Thyroid gland (tissue), 4 donors: ENCODE results near the gene TEX2. TPM values are rescaled to one million over a fixed set of nuclear protein-coding genes. Genes with fewer than 3 reads are reported as not detected.

Experiments used
- DNase-seq, 2 donors: peaks; one replicate each; pipeline ENCODE4 v3.0.0-alpha.2; 2019
- H3K27ac ChIP-seq, 3 donors: fragments of 200-600 bp; sonication (generic); 1 replicate in 2 of 3; 2 replicates in 1 of 3; pipeline ENCODE4 v1.5.1; 2016 to 2019; ENCODE audit warnings: mild to moderate bottlenecking in 1 of 3, moderate library complexity in 1 of 3
- H3K27me3 ChIP-seq: fragments of 200-600 bp; sonication (generic); one replicate; pipeline ENCODE4 v1.5.1; 2019
- H3K36me3 ChIP-seq, 2 donors: fragments of 200-600 bp; sonication (generic); one replicate each; pipeline ENCODE4 v1.5.1; 2016 to 2019
- H3K4me1 ChIP-seq, 2 donors: fragments of 200-600 bp; sonication (generic); one replicate each; pipeline ENCODE4 v1.5.1; 2017 to 2019
- H3K4me3 ChIP-seq, 3 donors: fragments of 200-600 bp; sonication (generic); replicated peaks in 1 of 3; 1 replicate in 2 of 3; 2 replicates in 1 of 3; pipeline ENCODE4 v1.5.1; 2016; ENCODE audit warnings: mild to moderate bottlenecking in 1 of 3
- H3K9me3 ChIP-seq: fragments of 200-600 bp; sonication (generic); one replicate; pipeline ENCODE4 v1.5.1; 2017
- POLR2A ChIP-seq, 2 donors: fragments of 450-650 bp; IDR thresholded peaks; one replicate each; pipeline ENCODE4 v1.6.1; 2017; ENCODE audit warnings: antibody characterized with exemption in 2 of 2, mild to moderate bottlenecking in 2 of 2, moderate library complexity in 1 of 2
- WGBS, 2 donors: methylation state at CpG; one replicate each; pipeline ENCODE4 v1.1.5; 2017; 5-methylcytosine and 5-hydroxymethylcytosine counted together
- intact Hi-C: fragments of 100-400 bp; cut with DNase I; formaldehyde crosslinking; loops from one replicate; pipeline ENCODE4 v1.15.1; 2023
- total RNA-seq, 4 donors: library from RNA; depleted of rRNA; stranded (reverse); fragments of >200 nt; gene quantifications; one replicate each; pipeline ENCODE4 v1.2.3, GENCODE V29; 2016
- TF ChIP-seq, protein P1 (sequence below), 6 experiments: fragments of 200-600 bp in 3 of 6; fragments of 450-650 bp in 3 of 6; sonication (generic) in 3 of 6; IDR thresholded peaks; one replicate each; pipeline ENCODE4 v1.5.1; 2016 to 2019; ENCODE audit warnings: antibody characterized with exemption in 6 of 6, mild to moderate bottlenecking in 2 of 6, inconsistent platforms in 1 of 6, moderate library complexity in 1 of 6

TEX2 gene, protein sequence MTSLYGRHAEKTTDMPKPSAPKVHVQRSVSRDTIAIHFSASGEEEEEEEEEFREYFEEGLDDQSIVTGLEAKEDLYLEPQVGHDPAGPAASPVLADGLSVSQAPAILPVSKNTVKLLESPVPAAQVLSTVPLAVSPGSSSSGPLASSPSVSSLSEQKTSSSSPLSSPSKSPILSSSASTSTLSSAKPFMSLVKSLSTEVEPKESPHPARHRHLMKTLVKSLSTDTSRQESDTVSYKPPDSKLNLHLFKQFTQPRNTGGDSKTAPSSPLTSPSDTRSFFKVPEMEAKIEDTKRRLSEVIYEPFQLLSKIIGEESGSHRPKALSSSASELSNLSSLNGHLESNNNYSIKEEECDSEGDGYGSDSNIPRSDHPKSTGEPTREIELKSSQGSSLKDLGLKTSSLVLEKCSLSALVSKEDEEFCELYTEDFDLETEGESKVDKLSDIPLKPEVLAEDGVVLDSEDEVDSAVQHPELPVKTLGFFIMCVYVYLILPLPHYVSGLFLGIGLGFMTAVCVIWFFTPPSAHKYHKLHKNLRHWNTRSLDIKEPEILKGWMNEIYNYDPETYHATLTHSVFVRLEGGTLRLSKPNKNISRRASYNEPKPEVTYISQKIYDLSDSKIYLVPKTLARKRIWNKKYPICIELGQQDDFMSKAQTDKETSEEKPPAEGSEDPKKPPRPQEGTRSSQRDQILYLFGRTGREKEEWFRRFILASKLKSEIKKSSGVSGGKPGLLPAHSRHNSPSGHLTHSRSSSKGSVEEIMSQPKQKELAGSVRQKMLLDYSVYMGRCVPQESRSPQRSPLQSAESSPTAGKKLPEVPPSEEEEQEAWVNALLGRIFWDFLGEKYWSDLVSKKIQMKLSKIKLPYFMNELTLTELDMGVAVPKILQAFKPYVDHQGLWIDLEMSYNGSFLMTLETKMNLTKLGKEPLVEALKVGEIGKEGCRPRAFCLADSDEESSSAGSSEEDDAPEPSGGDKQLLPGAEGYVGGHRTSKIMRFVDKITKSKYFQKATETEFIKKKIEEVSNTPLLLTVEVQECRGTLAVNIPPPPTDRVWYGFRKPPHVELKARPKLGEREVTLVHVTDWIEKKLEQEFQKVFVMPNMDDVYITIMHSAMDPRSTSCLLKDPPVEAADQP
- total RNA-seq: 100 to 1,000 TPM in 1 of 4 donors, 10 to 100 TPM in 3; 63.9 to 101 (median 71.7) TPM

GRCh38 chr17:64263000-64263766, at the start of gene TEX2:
Gene TEX2, minus strand, starts transcription at chr17:64263260. Its CDS starts 49,043 bp downstream, at chr17:64214217.
- no peaks in the 10 kb centered on the region for H3K36me3 ChIP-seq
- 0% methylated on average over 6 to 18 of the region's 69 CpGs for WGBS, 2 donors
- intact Hi-C loops: loop anchor here (2.0 kb wide), 1 partner anchor 88 kb away; no protein-coding TSS in a partner anchor
- peak within 1 kb of the TSS; percentile 53 to 89 (median 88) for H3K27ac ChIP-seq
- DNase-seq: peak; percentile 95 to 96
- no peaks in the 10 kb centered on the region for H3K9me3 ChIP-seq
- H3K27me3 ChIP-seq: no peaks in the 10 kb centered on the region
- peaks cover 20 to 27% of the 10 kb centered on the region in 2 donors for H3K4me1 ChIP-seq
- TF ChIP-seq, protein P1, sequence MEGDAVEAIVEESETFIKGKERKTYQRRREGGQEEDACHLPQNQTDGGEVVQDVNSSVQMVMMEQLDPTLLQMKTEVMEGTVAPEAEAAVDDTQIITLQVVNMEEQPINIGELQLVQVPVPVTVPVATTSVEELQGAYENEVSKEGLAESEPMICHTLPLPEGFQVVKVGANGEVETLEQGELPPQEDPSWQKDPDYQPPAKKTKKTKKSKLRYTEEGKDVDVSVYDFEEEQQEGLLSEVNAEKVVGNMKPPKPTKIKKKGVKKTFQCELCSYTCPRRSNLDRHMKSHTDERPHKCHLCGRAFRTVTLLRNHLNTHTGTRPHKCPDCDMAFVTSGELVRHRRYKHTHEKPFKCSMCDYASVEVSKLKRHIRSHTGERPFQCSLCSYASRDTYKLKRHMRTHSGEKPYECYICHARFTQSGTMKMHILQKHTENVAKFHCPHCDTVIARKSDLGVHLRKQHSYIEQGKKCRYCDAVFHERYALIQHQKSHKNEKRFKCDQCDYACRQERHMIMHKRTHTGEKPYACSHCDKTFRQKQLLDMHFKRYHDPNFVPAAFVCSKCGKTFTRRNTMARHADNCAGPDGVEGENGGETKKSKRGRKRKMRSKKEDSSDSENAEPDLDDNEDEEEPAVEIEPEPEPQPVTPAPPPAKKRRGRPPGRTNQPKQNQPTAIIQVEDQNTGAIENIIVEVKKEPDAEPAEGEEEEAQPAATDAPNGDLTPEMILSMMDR (IDR thresholded peaks at IDR 0.05): no peak
- TF ChIP-seq POLR2A (IDR thresholded peaks at IDR 0.05): peak; percentile 30 to 83
- H3K4me3 ChIP-seq: peak within 1 kb of the TSS; percentile 75 to 98 (median 96)

GRCh38 chr17:64309710-64310109, 46.6 kb upstream of the TEX2 start:
- intact Hi-C loops: loop anchor here (10.0 kb wide), 2 partner anchors 185 to 425 kb away; partner anchors contain the start of gene POLG2
- no peak overlapping the region for H3K27ac ChIP-seq
- no peaks in the 10 kb centered on the region for H3K9me3 ChIP-seq
- no peaks in the 10 kb centered on the region for H3K36me3 ChIP-seq
- no peaks in the 10 kb centered on the region for H3K27me3 ChIP-seq
- WGBS, 2 donors: 60 to 76% methylated on average over 4 of the region's 4 CpGs
- H3K4me3 ChIP-seq: no peak overlapping the region
- TF ChIP-seq, protein P1 (IDR thresholded peaks at IDR 0.05): no peak
- TF ChIP-seq POLR2A (IDR thresholded peaks at IDR 0.05): no peak
- no peak for DNase-seq
- peaks cover 0 to 24% of the 10 kb centered on the region in 2 donors for H3K4me1 ChIP-seq

GRCh38 chr17:64309021-64309420, 46.0 kb upstream of the TEX2 start:
- H3K4me1 ChIP-seq: peaks cover 0 to 17% of the 10 kb centered on the region in 2 donors
- 89 to 93% methylated on average over 2 of the region's 2 CpGs for WGBS, 2 donors
- no peak overlapping the region for H3K4me3 ChIP-seq
- intact Hi-C loops: loop anchor here (10.0 kb wide), 1 partner anchor 186 kb away; the partner anchor contains the start of gene POLG2
- TF ChIP-seq, protein P1 (IDR thresholded peaks at IDR 0.05): no peak
- no peak for TF ChIP-seq POLR2A (IDR thresholded peaks at IDR 0.05)
- no peak for DNase-seq
- no peaks in the 10 kb centered on the region for H3K27me3 ChIP-seq
- no peak overlapping the region for H3K27ac ChIP-seq
- no peaks in the 10 kb centered on the region for H3K9me3 ChIP-seq
- H3K36me3 ChIP-seq: no peaks in the 10 kb centered on the region

DNA sequence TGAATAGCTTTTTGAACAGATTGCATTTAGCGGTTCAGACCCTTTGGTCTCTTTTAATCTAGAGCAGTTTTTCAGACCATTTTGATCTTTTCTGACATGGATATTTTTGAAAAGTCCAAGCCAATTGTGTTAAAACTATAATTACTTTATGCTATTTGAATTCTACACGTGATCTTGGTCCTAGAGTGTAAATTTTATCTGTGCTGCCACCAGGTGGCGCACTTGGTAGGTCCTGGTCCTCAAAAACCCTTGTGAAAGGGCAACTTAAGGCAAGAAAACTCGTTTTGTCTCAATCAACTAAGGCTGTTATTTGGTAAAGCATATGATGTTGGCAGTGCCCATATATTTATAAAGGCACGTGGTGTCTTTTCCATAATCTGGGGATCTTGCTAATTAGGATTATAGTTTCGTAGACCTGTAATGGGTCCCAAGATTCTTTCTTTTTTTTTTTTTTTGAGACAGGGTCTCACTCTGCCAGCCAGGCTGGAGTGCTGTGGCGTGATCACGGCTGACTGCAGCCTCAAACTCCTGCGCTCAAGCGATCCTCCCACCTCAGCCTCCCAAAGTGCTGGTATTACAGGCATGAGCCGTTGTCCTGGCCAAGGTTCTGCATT, 43.9 kb upstream of the TEX2 start:
- 45 to 48% methylated on average over 11 of the region's 11 CpGs for WGBS, 2 donors
- no peaks in the 10 kb centered on the region for H3K36me3 ChIP-seq
- H3K27ac ChIP-seq: no peak overlapping the region
- TF ChIP-seq POLR2A (IDR thresholded peaks at IDR 0.05): no peak
- TF ChIP-seq, protein P1 (IDR thresholded peaks at IDR 0.05): peak; percentile 65 to 82 (median 76)
- no peaks in the 10 kb centered on the region for H3K27me3 ChIP-seq
- peaks cover 12 to 18% of the 10 kb centered on the region in 2 donors for H3K4me1 ChIP-seq
- intact Hi-C loops: loop anchor here (10.0 kb wide), 1 partner anchor 188 kb away; the partner anchor contains the start of gene POLG2
- no peak overlapping the region for H3K4me3 ChIP-seq
- H3K9me3 ChIP-seq: no peaks in the 10 kb centered on the region
- peak; percentile 70 to 72 for DNase-seq
